Measurements from ENCODE around the gene GLIS2.

Gene GLIS2

DNA sequence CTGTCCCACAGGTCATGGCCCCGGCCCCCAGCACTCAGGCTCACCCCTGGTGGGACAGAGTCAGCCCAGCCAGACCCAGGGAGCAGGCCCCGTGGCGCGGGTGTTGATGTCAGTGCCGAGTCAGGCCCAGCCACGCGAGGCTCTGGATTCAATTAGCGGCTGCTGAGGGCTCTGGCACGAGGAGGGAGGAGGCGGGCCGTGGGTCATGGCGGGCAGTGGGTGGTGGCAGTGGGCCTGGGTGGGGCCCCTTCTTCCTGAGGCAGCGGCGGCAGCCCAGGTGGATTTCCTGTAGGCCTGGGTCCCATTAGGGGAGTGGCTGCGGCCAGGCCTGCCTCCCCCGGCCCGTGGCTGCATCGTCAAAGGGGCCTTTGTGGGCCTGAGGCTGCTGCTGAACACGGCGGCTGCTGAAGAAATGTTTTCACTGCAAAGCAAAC is 68.7 kb downstream of the GLIS2 start:
- no peak overlapping the region for H3K4me3 ChIP-seq
- TF ChIP-seq, protein P1, sequence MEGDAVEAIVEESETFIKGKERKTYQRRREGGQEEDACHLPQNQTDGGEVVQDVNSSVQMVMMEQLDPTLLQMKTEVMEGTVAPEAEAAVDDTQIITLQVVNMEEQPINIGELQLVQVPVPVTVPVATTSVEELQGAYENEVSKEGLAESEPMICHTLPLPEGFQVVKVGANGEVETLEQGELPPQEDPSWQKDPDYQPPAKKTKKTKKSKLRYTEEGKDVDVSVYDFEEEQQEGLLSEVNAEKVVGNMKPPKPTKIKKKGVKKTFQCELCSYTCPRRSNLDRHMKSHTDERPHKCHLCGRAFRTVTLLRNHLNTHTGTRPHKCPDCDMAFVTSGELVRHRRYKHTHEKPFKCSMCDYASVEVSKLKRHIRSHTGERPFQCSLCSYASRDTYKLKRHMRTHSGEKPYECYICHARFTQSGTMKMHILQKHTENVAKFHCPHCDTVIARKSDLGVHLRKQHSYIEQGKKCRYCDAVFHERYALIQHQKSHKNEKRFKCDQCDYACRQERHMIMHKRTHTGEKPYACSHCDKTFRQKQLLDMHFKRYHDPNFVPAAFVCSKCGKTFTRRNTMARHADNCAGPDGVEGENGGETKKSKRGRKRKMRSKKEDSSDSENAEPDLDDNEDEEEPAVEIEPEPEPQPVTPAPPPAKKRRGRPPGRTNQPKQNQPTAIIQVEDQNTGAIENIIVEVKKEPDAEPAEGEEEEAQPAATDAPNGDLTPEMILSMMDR (IDR thresholded peaks at IDR 0.05): no peak
- peaks cover 19 to 45% (median 44%) of the 10 kb centered on the region in 3 donors for H3K36me3 ChIP-seq
- H3K27me3 ChIP-seq: no peaks in the 10 kb centered on the region
- DNase-seq: peak in 1 of 2 donors; percentile 83
- intact Hi-C loops (cut with DNase I; ENCODE audit: low total_unique reads): no loop called here
- peak overlapping the region; percentile 90 to 93 for H3K27ac ChIP-seq
- peaks cover 8 to 100% (median 98%) of the 10 kb centered on the region in 4 donors for H3K4me1 ChIP-seq
- H3K9me3 ChIP-seq: no peaks in the 10 kb centered on the region

DNA sequence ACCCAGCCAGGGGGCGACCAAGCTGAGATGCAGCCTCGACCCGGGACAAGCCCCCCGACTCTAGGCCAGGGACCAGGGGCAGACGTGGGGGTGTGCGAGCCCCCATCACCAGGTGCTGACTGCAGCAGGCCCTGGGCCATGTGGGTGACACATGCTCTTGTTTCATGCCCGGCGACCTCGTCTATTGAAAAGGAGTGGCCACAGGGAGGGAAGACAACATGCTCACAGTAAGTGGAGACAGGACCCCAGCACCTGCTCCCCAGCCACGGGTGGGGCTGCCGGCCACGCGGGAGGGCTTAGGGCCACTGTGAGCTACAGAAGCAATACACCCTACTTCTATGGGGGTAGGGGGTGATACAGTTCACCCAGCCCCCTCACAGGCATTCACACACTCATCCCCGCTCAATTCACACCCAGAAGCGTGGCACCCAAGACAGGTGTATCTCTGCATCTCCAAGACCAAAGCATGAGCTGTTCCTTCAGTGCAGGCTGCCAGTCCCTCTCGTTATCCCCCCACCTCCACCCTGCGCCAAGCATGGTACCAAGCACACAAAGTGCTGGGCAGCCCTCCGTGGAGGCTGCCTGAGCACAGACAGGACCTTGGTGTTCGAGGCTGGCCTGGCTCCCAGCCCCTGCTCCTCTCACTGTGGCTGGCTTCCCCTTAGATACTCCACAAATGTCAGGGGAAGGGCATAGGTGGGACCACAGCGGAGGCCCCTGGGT is 69.4 kb downstream of the GLIS2 start:
- intact Hi-C loops (cut with DNase I; ENCODE audit: low total_unique reads): no loop called here
- peaks cover 8 to 100% (median 98%) of the 10 kb centered on the region in 4 donors for H3K4me1 ChIP-seq
- H3K4me3 ChIP-seq: no peak overlapping the region
- H3K9me3 ChIP-seq: no peaks in the 10 kb centered on the region
- peaks cover 19 to 45% (median 43%) of the 10 kb centered on the region in 3 donors for H3K36me3 ChIP-seq
- peak in 1 of 2 donors; percentile 77 for DNase-seq
- no peaks in the 10 kb centered on the region for H3K27me3 ChIP-seq
- peak overlapping the region; percentile 90 to 93 for H3K27ac ChIP-seq
- TF ChIP-seq, protein P1 (IDR thresholded peaks at IDR 0.05): no peak

DNA sequence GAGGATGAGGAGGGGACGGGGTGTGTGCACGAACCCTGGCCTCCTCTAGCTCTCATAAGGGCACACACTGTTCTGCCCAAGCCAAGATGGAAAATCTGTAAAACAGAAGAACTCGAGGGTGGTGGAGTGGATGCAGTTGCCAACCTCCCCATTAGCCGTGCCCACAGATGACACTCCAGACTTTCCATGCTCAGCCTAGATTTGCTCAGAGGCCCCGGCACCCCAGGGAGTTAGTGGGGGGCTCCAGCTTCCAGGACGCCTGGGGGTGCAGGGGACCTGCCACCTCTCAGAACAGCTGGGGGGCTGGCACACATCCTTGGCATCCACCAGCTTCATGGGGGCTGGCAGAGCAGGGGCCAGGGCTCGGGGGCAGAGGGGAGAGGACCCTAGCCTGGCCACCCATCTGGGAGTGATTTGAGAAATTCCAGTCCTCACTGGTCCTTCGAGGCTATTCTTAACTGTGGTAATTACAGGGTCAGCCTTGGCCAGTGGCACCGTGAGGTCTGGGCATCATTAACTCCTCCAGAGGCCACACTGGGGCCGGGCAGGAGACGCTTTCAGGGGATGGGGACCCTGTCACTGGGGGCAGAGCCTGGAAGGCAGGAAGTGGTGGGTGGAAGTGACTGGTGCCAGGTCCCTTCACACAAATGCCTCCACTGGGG is 70.1 kb downstream of the GLIS2 start:
- intact Hi-C loops (cut with DNase I; ENCODE audit: low total_unique reads): no loop called here
- Histone ChIP-seq H3K4me3 (no peak overlapping the region), H3K9me3 (no peaks in the 10 kb centered on the region), H3K27me3 (no peaks in the 10 kb centered on the region), H3K4me1 (peaks cover 8 to 99% (median 93%) of the 10 kb centered on the region in 4 donors), H3K27ac (peak overlapping the region; percentile 90 to 93), H3K36me3 (peaks cover 19 to 39% (median 37%) of the 10 kb centered on the region in 3 donors)
- peak in 1 of 2 donors; percentile 82 for DNase-seq
- TF ChIP-seq, protein P1 (IDR thresholded peaks at IDR 0.05): no peak

GRCh38 chr16:4386451-4386805 is 70.6 kb downstream of the GLIS2 start:
- peaks cover 17 to 34% (median 32%) of the 10 kb centered on the region in 3 donors for H3K36me3 ChIP-seq
- intact Hi-C loops (cut with DNase I; ENCODE audit: low total_unique reads): no loop called here
- no peaks in the 10 kb centered on the region for H3K27me3 ChIP-seq
- DNase-seq: peak in 1 of 2 donors; percentile 90
- TF ChIP-seq, protein P1 (IDR thresholded peaks at IDR 0.05): no peak
- H3K9me3 ChIP-seq: no peaks in the 10 kb centered on the region
- peaks cover 8 to 97% (median 88%) of the 10 kb centered on the region in 4 donors for H3K4me1 ChIP-seq
- H3K27ac ChIP-seq: peak overlapping the region; percentile 90 to 93
- no peak overlapping the region for H3K4me3 ChIP-seq

- Histone ChIP-seq H3K9me3 (no peaks in the 10 kb centered on the region), H3K27ac (peak overlapping the region; percentile 90 to 93), H3K36me3 (peaks cover 11 to 27% (median 26%) of the 10 kb centered on the region in 3 donors), H3K27me3 (no peaks in the 10 kb centered on the region), H3K4me1 (peaks cover 8 to 97% (median 88%) of the 10 kb centered on the region in 4 donors), H3K4me3 (no peak overlapping the region)
- peak in 1 of 2 donors; percentile 77 for DNase-seq
- TF ChIP-seq, protein P1 (IDR thresholded peaks at IDR 0.05): no peak
- intact Hi-C loops (cut with DNase I; ENCODE audit: low total_unique reads): no loop called here
These were observed 71.2 kb downstream of the GLIS2 start for GRCh38 chr16:4386951-4387565.

Measured in tibial artery (tissue), 4 donors.